ENCODE data around the gene TBC1D17.

GRCh38 chr19:49892716-49893115 is 15.2 kb downstream of the TBC1D17 start:
- TF ChIP-seq CTCF (CRISPR knock-in tag; IDR thresholded peaks at IDR 0.05) (no peak), ASH2L (IDR thresholded peaks at IDR 0.05; ENCODE audit: insufficient read length, low read depth, low read length) (no peak), ZC3H13 (CRISPR knock-in tag; IDR thresholded peaks at IDR 0.05) (no peak), CHD2 (IDR thresholded peaks at IDR 0.05; ENCODE audit: low read depth, low read length) (no peak), JUN (CRISPR knock-in tag; IDR thresholded peaks at IDR 0.05) (no peak), HNF4G (IDR thresholded peaks at IDR 0.05; ENCODE audit: borderline replicate concordance, low read depth, low read length) (no peak), HNF4G (CRISPR knock-in tag; IDR thresholded peaks at IDR 0.05; ENCODE audit: borderline replicate concordance, low read depth) (no peak), POLR2A (IDR thresholded peaks at IDR 0.05; ENCODE audit: insufficient read depth in 1 of 2, low read depth in 2 of 2, low read length in 2 of 2) (no peak), ZNF362 (CRISPR knock-in tag; IDR thresholded peaks at IDR 0.05; ENCODE audit: borderline replicate concordance) (no peak), FOXK1 (CRISPR knock-in tag; IDR thresholded peaks at IDR 0.05; ENCODE audit: borderline replicate concordance, low read depth) (no peak)
- TF ChIP-seq, protein P1, sequence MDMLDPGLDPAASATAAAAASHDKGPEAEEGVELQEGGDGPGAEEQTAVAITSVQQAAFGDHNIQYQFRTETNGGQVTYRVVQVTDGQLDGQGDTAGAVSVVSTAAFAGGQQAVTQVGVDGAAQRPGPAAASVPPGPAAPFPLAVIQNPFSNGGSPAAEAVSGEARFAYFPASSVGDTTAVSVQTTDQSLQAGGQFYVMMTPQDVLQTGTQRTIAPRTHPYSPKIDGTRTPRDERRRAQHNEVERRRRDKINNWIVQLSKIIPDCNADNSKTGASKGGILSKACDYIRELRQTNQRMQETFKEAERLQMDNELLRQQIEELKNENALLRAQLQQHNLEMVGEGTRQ (IDR thresholded peaks at IDR 0.05; ENCODE audit: low read depth, low read length): no peak
- TF ChIP-seq, protein P1 (CRISPR knock-in tag; IDR thresholded peaks at IDR 0.05; ENCODE audit: borderline replicate concordance): no peak
- TF ChIP-seq, protein P2, sequence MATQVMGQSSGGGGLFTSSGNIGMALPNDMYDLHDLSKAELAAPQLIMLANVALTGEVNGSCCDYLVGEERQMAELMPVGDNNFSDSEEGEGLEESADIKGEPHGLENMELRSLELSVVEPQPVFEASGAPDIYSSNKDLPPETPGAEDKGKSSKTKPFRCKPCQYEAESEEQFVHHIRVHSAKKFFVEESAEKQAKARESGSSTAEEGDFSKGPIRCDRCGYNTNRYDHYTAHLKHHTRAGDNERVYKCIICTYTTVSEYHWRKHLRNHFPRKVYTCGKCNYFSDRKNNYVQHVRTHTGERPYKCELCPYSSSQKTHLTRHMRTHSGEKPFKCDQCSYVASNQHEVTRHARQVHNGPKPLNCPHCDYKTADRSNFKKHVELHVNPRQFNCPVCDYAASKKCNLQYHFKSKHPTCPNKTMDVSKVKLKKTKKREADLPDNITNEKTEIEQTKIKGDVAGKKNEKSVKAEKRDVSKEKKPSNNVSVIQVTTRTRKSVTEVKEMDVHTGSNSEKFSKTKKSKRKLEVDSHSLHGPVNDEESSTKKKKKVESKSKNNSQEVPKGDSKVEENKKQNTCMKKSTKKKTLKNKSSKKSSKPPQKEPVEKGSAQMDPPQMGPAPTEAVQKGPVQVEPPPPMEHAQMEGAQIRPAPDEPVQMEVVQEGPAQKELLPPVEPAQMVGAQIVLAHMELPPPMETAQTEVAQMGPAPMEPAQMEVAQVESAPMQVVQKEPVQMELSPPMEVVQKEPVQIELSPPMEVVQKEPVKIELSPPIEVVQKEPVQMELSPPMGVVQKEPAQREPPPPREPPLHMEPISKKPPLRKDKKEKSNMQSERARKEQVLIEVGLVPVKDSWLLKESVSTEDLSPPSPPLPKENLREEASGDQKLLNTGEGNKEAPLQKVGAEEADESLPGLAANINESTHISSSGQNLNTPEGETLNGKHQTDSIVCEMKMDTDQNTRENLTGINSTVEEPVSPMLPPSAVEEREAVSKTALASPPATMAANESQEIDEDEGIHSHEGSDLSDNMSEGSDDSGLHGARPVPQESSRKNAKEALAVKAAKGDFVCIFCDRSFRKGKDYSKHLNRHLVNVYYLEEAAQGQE (IDR thresholded peaks at IDR 0.05; ENCODE audit: borderline replicate concordance in 1 of 2, low read depth in 1 of 2, low read length in 2 of 2): no peak
- TF ChIP-seq, protein P3, sequence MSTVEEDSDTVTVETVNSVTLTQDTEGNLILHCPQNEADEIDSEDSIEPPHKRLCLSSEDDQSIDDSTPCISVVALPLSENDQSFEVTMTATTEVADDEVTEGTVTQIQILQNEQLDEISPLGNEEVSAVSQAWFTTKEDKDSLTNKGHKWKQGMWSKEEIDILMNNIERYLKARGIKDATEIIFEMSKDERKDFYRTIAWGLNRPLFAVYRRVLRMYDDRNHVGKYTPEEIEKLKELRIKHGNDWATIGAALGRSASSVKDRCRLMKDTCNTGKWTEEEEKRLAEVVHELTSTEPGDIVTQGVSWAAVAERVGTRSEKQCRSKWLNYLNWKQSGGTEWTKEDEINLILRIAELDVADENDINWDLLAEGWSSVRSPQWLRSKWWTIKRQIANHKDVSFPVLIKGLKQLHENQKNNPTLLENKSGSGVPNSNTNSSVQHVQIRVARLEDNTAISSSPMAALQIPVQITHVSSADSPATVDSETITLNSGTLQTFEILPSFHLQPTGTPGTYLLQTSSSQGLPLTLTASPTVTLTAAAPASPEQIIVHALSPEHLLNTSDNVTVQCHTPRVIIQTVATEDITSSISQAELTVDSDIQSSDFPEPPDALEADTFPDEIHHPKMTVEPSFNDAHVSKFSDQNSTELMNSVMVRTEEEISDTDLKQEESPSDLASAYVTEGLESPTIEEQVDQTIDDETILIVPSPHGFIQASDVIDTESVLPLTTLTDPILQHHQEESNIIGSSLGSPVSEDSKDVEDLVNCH (CRISPR knock-in tag; IDR thresholded peaks at IDR 0.05): no peak
- TF ChIP-seq, protein P4, sequence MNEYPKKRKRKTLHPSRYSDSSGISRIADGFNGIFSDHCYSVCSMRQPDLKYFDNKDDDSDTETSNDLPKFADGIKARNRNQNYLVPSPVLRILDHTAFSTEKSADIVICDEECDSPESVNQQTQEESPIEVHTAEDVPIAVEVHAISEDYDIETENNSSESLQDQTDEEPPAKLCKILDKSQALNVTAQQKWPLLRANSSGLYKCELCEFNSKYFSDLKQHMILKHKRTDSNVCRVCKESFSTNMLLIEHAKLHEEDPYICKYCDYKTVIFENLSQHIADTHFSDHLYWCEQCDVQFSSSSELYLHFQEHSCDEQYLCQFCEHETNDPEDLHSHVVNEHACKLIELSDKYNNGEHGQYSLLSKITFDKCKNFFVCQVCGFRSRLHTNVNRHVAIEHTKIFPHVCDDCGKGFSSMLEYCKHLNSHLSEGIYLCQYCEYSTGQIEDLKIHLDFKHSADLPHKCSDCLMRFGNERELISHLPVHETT (CRISPR knock-in tag; conservative IDR thresholded peaks at IDR 0.05): no peak
